ENCODE data around the gene ZNF277.

- TF ChIP-seq CTCF (IDR thresholded peaks at IDR 0.05; ENCODE audit: insufficient read depth, low read length, poor library complexity, severe bottlenecking) (no peak), EZH2phosphoT487 (conservative IDR thresholded peaks at IDR 0.05; ENCODE audit: low read length) (no peak)
Measured at GRCh38 chr7:112266595-112267270, 60.2 kb downstream of the ZNF277 start.
